K562 (cell line): ENCODE results near the gene ZNF267. TPM values are rescaled to one million over a fixed set of nuclear protein-coding genes. Genes with fewer than 3 reads are reported as not detected.

Experiments used
- ATAC-seq: fragments of 200-7000 bp; cut with Tn5 transposase; 3 replicates; pipeline ENCODE4 v1.9.1; 2020; ENCODE audit warnings: moderate library complexity
- BruUV-seq: library from RNA; stranded (reverse); fragments of 400-500 nt; replicated peaks from 2 replicates; lab custom pipeline; 2021; lab: Mats Ljungman, UMichigan
- CTCF ChIA-PET: fragments of 300-600 bp; formaldehyde crosslinking; extraction: SDS; loops from one replicate; lab custom pipeline; 2021; ENCODE audit warnings: low intra/inter-chr PET ratio; lab: Yijun Ruan, JAX
- POLR2A ChIA-PET: fragments of 300-600, 350-650 bp; sonication (Branson Sonifier 250); formaldehyde crosslinking; extraction: SDS; loops from one replicate; lab custom pipeline; 2021; ENCODE audit warnings: antibody characterized with exemption, inconsistent platforms; lab: Yijun Ruan, JAX
- DNase-seq, 4 experiments: peaks; one replicate each; pipeline versions ENCODE4 v3.0.0 to v3.0.0-alpha.2; 2011 to 2018; ENCODE audit warnings: low spot score in 3 of 4, mixed read lengths in 3 of 4; ENCODE audit errors: extremely low read depth in 1 of 4
- FAIRE-seq: peaks from 2 replicates; lab custom pipeline; 2011; peaks lifted over from hg19 to GRCh38; lab: Jason Lieb, UNC
- H2AFZ ChIP-seq: 2 replicates; pipeline ENCODE4 v1.6.0; 2011; ENCODE audit warnings: low read depth, low read length, control low read depth, inconsistent platforms
- H3K27ac ChIP-seq: fragments of 200-600 bp; 3 replicates; pipeline ENCODE4 v1.8.0; 2011; ENCODE audit warnings: low read depth, mild to moderate bottlenecking, control low read depth, inconsistent platforms, low read length, moderate library complexity, mixed read lengths; ENCODE audit errors: extremely low read depth
- H3K27me3 ChIP-seq, 2 experiments: fragments of 300-600 bp in 1 of 2; 2 replicates in 1 of 2; 3 replicates in 1 of 2; pipeline versions ENCODE4 v1.6.0 to v1.8.0; 2011; ENCODE audit warnings: inconsistent platforms in 2 of 2, low read length in 2 of 2, mild to moderate bottlenecking in 1 of 2, mixed read lengths in 1 of 2, moderate library complexity in 1 of 2; ENCODE audit not compliant: control insufficient read depth in 2 of 2, insufficient read depth in 2 of 2
- H3K36me3 ChIP-seq: fragments of 300-600 bp; 3 replicates; pipeline ENCODE4 v1.8.0; 2011; ENCODE audit warnings: mild to moderate bottlenecking, low read length, inconsistent platforms; ENCODE audit not compliant: control insufficient read depth, insufficient read depth
- H3K4me1 ChIP-seq, 2 experiments: fragments of 200-600 bp in 1 of 2; replicated peaks in 1 of 2; 2 replicates in 1 of 2; 3 replicates in 1 of 2; pipeline versions ENCODE4 v1.5.1 to v1.8.0; 2011; ENCODE audit warnings: inconsistent platforms in 2 of 2, low read length in 2 of 2, mild to moderate bottlenecking in 1 of 2, mixed read lengths in 1 of 2, moderate library complexity in 1 of 2; ENCODE audit not compliant: control insufficient read depth in 2 of 2, insufficient read depth in 2 of 2
- H3K4me2 ChIP-seq: 2 replicates; pipeline ENCODE4 v1.6.1; 2011; ENCODE audit warnings: low read length, control low read depth, inconsistent platforms, mixed read lengths; ENCODE audit not compliant: insufficient read depth
- H3K4me3 ChIP-seq: fragments of 200-600 bp; sonication (generic), shearing (Covaris generic); 2 replicates; pipeline ENCODE4 v1.5.1; 2016; ENCODE audit warnings: control low read depth, inconsistent platforms
- H3K79me2 ChIP-seq: fragments of 200-600 bp; 3 replicates; pipeline ENCODE4 v1.8.0; 2011; ENCODE audit warnings: low read length, inconsistent platforms; ENCODE audit not compliant: control insufficient read depth, insufficient read depth
- H3K9ac ChIP-seq, 2 experiments: 2 replicates each; pipeline versions ENCODE4 v1.6.0 to v1.6.1; 2011; ENCODE audit warnings: low read depth in 2 of 2, low read length in 2 of 2, control low read depth in 1 of 2, inconsistent platforms in 1 of 2, mild to moderate bottlenecking in 1 of 2, mixed read lengths in 1 of 2; ENCODE audit not compliant: insufficient read depth in 1 of 2
- H3K9me1 ChIP-seq: one replicate; pipeline ENCODE4 v1.6.0; 2011; ENCODE audit warnings: inconsistent platforms, mild to moderate bottlenecking, low read length, moderate library complexity; ENCODE audit not compliant: control insufficient read depth, insufficient read depth
- H3K9me3 ChIP-seq: replicated peaks from 2 replicates; pipeline ENCODE4 v1.5.1; 2011; ENCODE audit warnings: low read depth, low read length, inconsistent platforms; ENCODE audit not compliant: control insufficient read depth, insufficient read depth
- H4K20me1 ChIP-seq: replicated peaks from 2 replicates; pipeline ENCODE4 v1.6.1; 2011; ENCODE audit warnings: low read length, inconsistent platforms, mixed read lengths; ENCODE audit not compliant: control insufficient read depth, insufficient read depth
- ATF1 ChIP-seq, 2 experiments: fragments of 450-650 bp in 1 of 2; IDR thresholded peaks; 2 replicates each; pipeline ENCODE4 v1.6.1; 2016; ENCODE audit warnings: missing compliant biosample characterization in 1 of 2, missing genetic modification characterization in 1 of 2
- CREBBP ChIP-seq: IDR thresholded peaks from one replicate; pipeline ENCODE4 v1.6.1; 2012; ENCODE audit warnings: low read depth, mild to moderate bottlenecking, control low read depth, inconsistent platforms, low read length
- ELK1 ChIP-seq: sonication (generic); formaldehyde crosslinking; IDR thresholded peaks from 2 replicates; pipeline ENCODE4 v1.8.1; 2022; ENCODE audit warnings: missing genetic modification reagents
- ILF3 ChIP-seq: fragments of 450-650 bp; IDR thresholded peaks from 2 replicates; pipeline ENCODE4 v1.6.1; 2018; ENCODE audit warnings: antibody characterized with exemption, mild to moderate bottlenecking, moderate library complexity, borderline replicate concordance
- JUNB ChIP-seq: fragments of 450-650 bp; formaldehyde crosslinking; conservative IDR thresholded peaks from 2 replicates; pipeline ENCODE4 v1.4.0; 2020; ENCODE audit warnings: mild to moderate bottlenecking
- NR4A1 ChIP-seq, 2 experiments: fragments of 250-450 bp in 1 of 2; fragments of 450-650 bp in 1 of 2; sonication (Bioruptor Pico) in 1 of 2; IDR thresholded peaks; 2 replicates each; pipeline versions ENCODE4 v1.4.0 to v1.6.1; 2016 to 2020; ENCODE audit warnings: mild to moderate bottlenecking in 2 of 2, missing compliant biosample characterization in 1 of 2, missing genetic modification characterization in 1 of 2, moderate library complexity in 1 of 2
- POLR2B ChIP-seq: fragments of 450-650 bp; IDR thresholded peaks from 2 replicates; pipeline ENCODE4 v1.6.1; 2018; ENCODE audit warnings: low read depth; ENCODE audit not compliant: partially characterized antibody
- POLR2H ChIP-seq: IDR thresholded peaks from 2 replicates; pipeline ENCODE4 v1.6.1; 2016; ENCODE audit warnings: missing genetic modification characterization, low read depth, mild to moderate bottlenecking, control low read depth, missing compliant biosample characterization, moderate library complexity
- ZFX ChIP-seq: sonication (generic); formaldehyde crosslinking; IDR thresholded peaks from 2 replicates; pipeline ENCODE4 v1.8.0; 2022; ENCODE audit warnings: mild to moderate bottlenecking, missing genetic modification reagents, moderate library complexity
- WGBS: fragments of 100-300 bp; shearing (Covaris generic); methylation state at CpG from one replicate; pipeline ENCODE4 v1.1.6; 2016; ENCODE audit warnings: low coverage, mixed read lengths; ENCODE audit not compliant: insufficient coverage; ENCODE audit errors: missing lambda C conversion rate; 5-methylcytosine and 5-hydroxymethylcytosine counted together
- in situ Hi-C: fragments of 300-500 bp; cut with MboI; formaldehyde crosslinking; loops from 4 replicates; pipeline ENCODE4 v1.15.0; 2018; ENCODE audit warnings: inconsistent platforms, mixed read lengths
- intact Hi-C: fragments of 100-400 bp; cut with micrococcal nuclease; formaldehyde crosslinking; loops from 2 replicates; pipeline ENCODE4 v1.14.2; 2022
- polyA plus RNA-seq, 8 experiments: library from polyadenylated mRNA; depleted of rRNA in 4 of 8; stranded (reverse) in 5 of 8; unstranded in 3 of 8; fragments of >200 nt; fragmentation: Nextera tagmentation in 2 of 8; fragmentation: Illumina TruSeq in 1 of 8; extraction: Ambion mirVana in 2 of 8; extraction: Trizol in 1 of 8; gene quantifications; 2 replicates each; pipeline versions ENCODE4 v1.2.1 to v1.2.3, GENCODE V29; 2011 to 2014; ENCODE audit warnings: inconsistent platforms in 1 of 8, missing spikeins in 1 of 8
- total RNA-seq, 7 experiments: library from RNA; depleted of rRNA in 6 of 7; stranded (reverse); fragments of >200 nt in 6 of 7; fragmentation: Illumina TruSeq in 2 of 7; extraction: Trizol in 2 of 7; gene quantifications; 2 replicates each; pipeline versions ENCODE4 v1.2.1 to v1.2.3, GENCODE V29; 2011 to 2021; ENCODE audit warnings: low replicate concordance in 1 of 7
- TF ChIP-seq, protein P1 (sequence below): fragments of 250-450 bp; sonication (Bioruptor Pico); IDR thresholded peaks from 2 replicates; pipeline ENCODE4 v1.9.0; 2021; ENCODE audit warnings: mild to moderate bottlenecking
- TF ChIP-seq, protein P2 (sequence below): fragments of 450-650 bp; IDR thresholded peaks from 2 replicates; pipeline ENCODE4 v1.7.0; 2016; ENCODE audit warnings: borderline replicate concordance
- TF ChIP-seq, protein P3 (sequence below), 2 experiments: IDR thresholded peaks; 2 replicates each; pipeline ENCODE4 v1.6.1; 2011; ENCODE audit warnings: borderline replicate concordance in 1 of 2, control low read depth in 1 of 2, low read depth in 1 of 2, low read length in 1 of 2, mild to moderate bottlenecking in 1 of 2, mixed read lengths in 1 of 2, moderate library complexity in 1 of 2; ENCODE audit not compliant: insufficient read depth in 1 of 2, insufficient read length in 1 of 2, poor library complexity in 1 of 2, severe bottlenecking in 1 of 2; ENCODE audit errors: extremely low read depth in 1 of 2

The ZNF267 gene
- total and polyA plus RNA-seq, 9 of the 15 experiments (the other 6 are each of a cell fraction or from before 2014, with no cell fraction given) = 14.6 to 38.8 (median 21.5) TPM

DNA sequence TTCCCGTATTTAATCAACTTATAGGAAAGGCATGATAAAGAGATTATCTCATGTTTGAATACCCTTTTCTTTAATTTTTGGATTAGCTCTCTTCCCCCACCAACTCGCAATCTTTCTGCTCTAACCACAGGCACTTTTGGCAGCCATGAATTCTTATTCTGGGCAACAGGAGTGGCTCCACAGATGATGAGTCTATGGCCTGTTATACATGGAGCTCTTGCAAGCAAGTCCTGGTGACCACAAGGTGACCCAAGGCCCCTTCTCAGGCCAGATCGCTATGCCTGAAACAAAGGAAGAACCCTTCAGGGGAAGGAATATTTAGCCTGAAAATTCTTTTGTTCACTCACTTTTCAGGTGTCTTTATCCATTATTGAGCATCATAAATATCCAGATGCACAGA, 10.8 kb upstream of the ZNF267 start:
- Histone ChIP-seq H3K9me3 (no peaks in the 10 kb centered on the region; the same call in 1 of the 2 replicates), H3K36me3 (no peaks in the 10 kb centered on the region), H3K9ac (no peak overlapping the region), H3K27me3 (peaks cover 3 to 12% of the 10 kb centered on the region in 2 experiments; a peak in 2 of 5 replicates), H2AFZ (no peak overlapping the region), H3K79me2 (no peaks in the 10 kb centered on the region), H3K4me1 (no peaks in the 10 kb centered on the region), H4K20me1 (no peaks in the 10 kb centered on the region), H3K4me2 (no peak overlapping the region), H3K9me1 (no peaks in the 10 kb centered on the region), H3K27ac (no peak overlapping the region), H3K4me3 (no peak overlapping the region)
- ChIA-PET CTCF (no interaction called here), POLR2A (interaction anchor here (1.6 kb wide), 1 partner anchor 11 kb away, joined by 4 read pairs; the partner anchor contains the start of gene ZNF267)
- 2% methylated on average over 3 of the region's 3 CpGs for WGBS
- FAIRE-seq = no peak
- DNase-seq = no peak
- BruUV-seq = no TSS peak
- intact Hi-C loops (loop anchor here (10.0 kb wide), 3 partner anchors 408 to 658 kb away; partner anchors contain the start of genes ARMC5 and PYCARD), in situ Hi-C loops (loop anchor here (25.0 kb wide), 1 partner anchor 900 kb away; the partner anchor contains the start of gene SETD1A)
- ATAC-seq = no peak
- TF ChIP-seq ILF3 = no peak
- no peak for TF ChIP-seq NR4A1 (CRISPR knock-in tag; IDR thresholded peaks at IDR 0.05)
- TF ChIP-seq NR4A1 (tag; IDR thresholded peaks at IDR 0.05) = no peak
- TF ChIP-seq, protein P1, sequence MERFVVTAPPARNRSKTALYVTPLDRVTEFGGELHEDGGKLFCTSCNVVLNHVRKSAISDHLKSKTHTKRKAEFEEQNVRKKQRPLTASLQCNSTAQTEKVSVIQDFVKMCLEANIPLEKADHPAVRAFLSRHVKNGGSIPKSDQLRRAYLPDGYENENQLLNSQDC (CRISPR knock-in tag) = no peak
- TF ChIP-seq, protein P2, sequence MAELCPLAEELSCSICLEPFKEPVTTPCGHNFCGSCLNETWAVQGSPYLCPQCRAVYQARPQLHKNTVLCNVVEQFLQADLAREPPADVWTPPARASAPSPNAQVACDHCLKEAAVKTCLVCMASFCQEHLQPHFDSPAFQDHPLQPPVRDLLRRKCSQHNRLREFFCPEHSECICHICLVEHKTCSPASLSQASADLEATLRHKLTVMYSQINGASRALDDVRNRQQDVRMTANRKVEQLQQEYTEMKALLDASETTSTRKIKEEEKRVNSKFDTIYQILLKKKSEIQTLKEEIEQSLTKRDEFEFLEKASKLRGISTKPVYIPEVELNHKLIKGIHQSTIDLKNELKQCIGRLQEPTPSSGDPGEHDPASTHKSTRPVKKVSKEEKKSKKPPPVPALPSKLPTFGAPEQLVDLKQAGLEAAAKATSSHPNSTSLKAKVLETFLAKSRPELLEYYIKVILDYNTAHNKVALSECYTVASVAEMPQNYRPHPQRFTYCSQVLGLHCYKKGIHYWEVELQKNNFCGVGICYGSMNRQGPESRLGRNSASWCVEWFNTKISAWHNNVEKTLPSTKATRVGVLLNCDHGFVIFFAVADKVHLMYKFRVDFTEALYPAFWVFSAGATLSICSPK = no peak
- TF ChIP-seq POLR2B = no peak
- TF ChIP-seq CREBBP = no peak
- TF ChIP-seq JUNB (CRISPR knock-in tag) = no peak
- no peak for TF ChIP-seq ATF1 (CRISPR knock-in tag; IDR thresholded peaks at IDR 0.05)
- no peak for TF ChIP-seq ATF1 (tag; IDR thresholded peaks at IDR 0.05)
- no peak for TF ChIP-seq ELK1
- no peak for TF ChIP-seq POLR2H (tag)
- TF ChIP-seq, protein P3, sequence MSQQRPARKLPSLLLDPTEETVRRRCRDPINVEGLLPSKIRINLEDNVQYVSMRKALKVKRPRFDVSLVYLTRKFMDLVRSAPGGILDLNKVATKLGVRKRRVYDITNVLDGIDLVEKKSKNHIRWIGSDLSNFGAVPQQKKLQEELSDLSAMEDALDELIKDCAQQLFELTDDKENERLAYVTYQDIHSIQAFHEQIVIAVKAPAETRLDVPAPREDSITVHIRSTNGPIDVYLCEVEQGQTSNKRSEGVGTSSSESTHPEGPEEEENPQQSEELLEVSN (IDR thresholded peaks at IDR 0.05; ENCODE audit: borderline replicate concordance in 1 of 2, extremely low read depth in 1 of 2, insufficient read depth in 1 of 2, insufficient read length in 1 of 2, low read depth in 1 of 2, low read length in 1 of 2, poor library complexity in 1 of 2, severe bottlenecking in 1 of 2) = no peak
- no peak for TF ChIP-seq ZFX (CRISPR knock-in tag)
